Skin epidermis (tissue), 12 donors: ENCODE results near the gene TRPM3.

Experiments
- H3K27ac ChIP-seq, 21 experiments: fragments of 200-600 bp; sonication (generic) in 11 of 21; one replicate each; pipeline ENCODE4 v1.5.0; 2020; ENCODE audit warnings: mild to moderate bottlenecking in 3 of 21, inconsistent platforms in 2 of 21, moderate library complexity in 2 of 21
- H3K4me3 ChIP-seq, 7 experiments: fragments of 200-600 bp; sonication (generic) in 2 of 7; one replicate each; pipeline ENCODE4 v1.5.0; 2020; ENCODE audit warnings: inconsistent platforms in 2 of 7, mild to moderate bottlenecking in 2 of 7, moderate library complexity in 1 of 7

TRPM3 gene

DNA sequence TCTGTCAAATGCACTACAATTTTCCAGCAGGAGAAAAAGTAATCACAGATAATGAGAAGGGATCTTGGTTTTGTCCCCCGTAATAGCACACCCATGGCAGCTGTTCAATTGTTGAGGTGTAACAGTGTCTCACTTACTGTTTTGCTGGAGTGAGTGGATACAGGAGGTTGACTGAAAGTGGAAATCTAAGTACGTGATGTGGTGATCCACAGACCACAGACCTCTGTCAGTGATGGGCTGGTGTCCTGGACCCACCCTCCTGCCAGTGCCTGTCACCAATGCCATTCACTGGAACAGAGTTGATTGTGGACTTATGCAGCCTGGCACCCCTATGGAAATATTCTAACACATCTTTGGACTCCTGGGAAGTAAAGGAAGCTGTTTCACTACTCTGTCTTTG is 261.7 kb downstream of the TRPM3 start:
- Histone ChIP-seq H3K27ac (no peak overlapping the region), H3K4me3 (no peak overlapping the region)

DNA sequence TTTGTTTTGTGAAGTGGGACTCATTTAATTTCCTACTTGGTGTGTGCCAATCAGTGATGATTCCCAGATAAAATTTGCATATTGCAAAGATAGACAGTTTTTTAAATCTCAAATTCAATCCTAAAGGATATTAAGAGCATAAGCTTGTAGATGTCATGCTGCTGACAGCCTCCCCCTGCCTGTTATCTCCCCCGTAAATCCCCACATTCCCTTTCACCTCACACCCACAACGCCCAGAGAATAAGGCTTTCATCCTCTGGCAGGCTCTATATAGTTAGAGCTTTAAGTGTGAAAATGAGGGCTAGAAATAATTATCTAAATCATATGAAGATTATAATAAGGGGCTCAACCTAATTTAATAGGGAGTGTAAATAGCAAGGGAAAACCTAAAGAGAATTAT is 265.0 kb downstream of the TRPM3 start:
- Histone ChIP-seq H3K4me3 (no peak overlapping the region), H3K27ac (no peak overlapping the region)

DNA sequence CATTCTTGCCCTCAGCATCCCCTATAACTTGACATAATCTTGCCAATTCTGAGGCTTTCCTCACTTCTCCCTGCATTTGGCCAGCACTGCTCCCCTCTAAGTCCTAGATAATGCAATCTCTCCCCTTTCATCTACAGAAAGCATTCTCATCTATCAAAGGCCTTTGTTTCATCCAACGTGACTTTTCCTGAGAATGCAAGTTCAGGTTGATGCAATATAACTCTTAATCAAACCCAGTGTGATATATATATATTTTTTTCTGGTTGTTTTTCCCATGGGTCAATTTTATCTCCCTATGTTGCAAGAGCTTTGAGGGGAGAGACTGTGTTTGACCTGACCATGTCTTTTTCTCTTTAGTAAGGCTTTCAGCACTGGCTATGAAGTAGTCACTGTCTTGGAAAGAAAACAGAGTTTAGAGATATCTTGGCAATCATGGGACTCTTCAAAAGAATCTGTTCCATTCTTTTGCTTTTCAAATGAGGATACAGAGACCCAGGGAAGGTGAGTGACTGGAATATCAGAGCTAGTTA is 268.6 kb downstream of the TRPM3 start:
- no peak overlapping the region for H3K4me3 ChIP-seq
- H3K27ac ChIP-seq, result no peak overlapping the region

DNA sequence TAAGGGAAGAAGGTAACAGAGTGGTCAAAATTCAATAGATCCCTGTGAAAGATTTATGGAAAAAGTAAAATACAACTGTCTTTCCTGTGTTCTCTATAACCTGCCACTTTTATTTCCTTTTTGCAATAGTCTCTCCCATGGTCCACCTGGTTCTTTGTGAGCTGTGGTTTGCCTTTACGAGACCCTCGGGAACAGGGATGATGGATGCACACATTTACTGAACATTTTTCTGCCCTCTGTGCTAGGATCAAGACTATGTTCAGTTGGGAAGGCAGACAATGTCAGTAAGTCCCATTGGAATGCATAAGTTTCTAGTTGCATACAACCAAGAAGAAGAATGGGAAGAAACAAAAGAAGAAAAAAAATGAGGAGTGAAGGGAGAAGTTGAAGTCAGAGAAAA is 281.2 kb downstream of the TRPM3 start:
- Histone ChIP-seq H3K27ac (no peak overlapping the region), H3K4me3 (no peak overlapping the region)

DNA sequence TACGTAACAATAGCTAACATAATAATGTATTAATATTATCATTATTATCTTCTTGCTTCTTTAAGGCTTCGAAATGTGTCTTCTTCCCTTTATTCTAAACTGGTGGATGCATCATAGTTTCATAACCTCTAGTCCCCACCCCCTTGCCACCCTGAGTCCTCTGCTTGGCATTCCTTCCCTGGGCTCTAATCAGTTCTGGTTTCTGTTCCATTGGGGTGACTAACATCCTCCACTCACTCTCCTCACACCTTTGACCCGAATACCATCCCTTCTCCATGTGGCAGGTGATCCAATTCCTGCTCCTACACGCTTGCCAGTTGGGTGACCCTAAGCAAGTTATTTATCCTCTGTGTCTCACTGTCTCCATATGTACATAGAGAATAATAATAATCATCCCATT is 286.1 kb downstream of the TRPM3 start:
- Histone ChIP-seq H3K4me3 (no peak overlapping the region), H3K27ac (no peak overlapping the region)

DNA sequence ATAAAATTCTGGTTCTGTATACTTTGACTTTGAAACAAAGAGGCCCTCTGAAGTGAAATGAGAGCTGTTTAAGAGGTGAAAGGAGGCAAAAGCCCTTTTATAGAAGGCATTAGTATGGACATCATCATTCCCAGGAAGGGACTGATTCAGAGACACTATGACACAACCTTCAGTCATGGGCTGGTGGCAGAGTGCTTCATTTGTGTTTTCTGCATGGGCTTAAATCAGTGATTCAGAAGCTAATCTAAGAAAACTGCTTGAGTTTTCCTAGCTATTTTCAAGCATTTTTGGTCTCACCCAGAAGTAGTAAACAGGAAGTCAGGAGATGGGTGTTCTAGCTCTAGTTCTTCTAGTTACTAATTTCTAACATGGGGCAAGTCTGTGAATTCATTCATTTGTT is 288.9 kb downstream of the TRPM3 start:
- H3K4me3 ChIP-seq, result no peak overlapping the region
- no peak overlapping the region for H3K27ac ChIP-seq

DNA sequence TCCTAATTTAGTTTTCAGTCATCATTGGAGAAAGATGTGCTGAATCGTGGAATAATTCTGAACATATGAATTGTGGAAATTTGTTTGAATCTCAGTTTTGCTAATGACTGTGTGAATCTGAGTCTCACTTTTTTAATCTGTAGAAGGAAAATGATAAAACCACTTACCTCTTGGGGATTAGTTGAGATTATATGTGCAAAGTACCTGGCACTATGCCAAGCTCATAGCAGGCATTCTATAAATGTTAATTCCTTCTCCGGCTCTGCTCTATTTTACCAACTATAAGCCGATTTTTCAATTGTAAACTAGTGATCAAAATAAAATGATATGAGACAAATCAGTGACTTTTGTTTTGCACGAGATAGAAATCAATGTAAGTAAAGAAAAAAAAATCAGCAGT is 290.8 kb downstream of the TRPM3 start:
- Histone ChIP-seq H3K27ac (no peak overlapping the region), H3K4me3 (no peak overlapping the region)

DNA sequence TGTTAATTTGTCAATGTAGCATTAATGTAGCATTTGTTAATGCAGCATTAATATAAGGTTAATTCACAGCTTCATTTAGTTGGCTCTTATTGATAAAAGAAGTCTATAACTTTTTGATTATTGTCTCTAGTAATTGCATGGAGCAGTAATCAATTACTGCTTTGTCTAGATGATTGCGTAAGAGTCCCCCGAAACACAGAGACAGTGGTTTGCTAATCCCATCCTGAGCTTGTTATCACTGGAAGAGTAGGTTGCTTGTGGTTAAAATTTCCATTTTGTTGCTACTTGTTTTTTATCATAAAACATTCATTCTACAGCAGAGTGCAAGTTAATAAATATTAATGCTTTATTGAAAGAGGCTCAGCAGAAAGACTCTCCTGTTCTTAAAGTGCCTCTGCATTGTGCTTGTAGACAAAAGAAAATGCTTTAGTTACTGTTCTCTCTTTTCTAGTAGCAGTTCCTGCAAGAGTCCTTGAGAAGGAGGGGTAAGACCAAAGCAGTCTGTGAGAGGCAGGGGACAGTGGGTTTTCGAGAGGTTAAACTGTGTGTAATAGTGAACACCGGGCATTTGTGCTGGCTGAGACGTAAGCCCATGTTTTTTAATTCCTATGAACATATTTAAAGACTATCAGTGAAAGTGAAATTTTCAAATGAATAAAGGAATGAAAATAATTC is 291.7 kb downstream of the TRPM3 start:
- Histone ChIP-seq H3K27ac (no peak overlapping the region), H3K4me3 (no peak overlapping the region)

DNA sequence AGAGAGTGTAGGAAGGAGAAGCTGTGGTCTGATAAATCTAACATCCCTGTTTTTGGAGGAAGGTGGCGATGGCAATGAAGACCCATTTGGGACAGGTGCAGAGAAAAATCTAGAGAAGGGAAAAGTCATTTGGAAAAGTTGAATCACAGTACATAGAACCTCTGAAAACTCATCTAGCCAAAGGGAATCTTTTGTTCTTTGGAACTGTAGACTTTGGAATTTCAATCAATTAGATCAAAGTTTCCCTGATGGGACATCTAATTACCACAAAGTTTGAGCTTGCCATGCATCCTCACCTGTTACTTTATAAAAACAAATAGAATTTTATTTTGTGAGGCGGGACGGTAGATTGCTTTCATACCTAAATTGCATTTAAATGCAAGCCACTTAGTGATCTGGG is 294.9 kb downstream of the TRPM3 start:
- Histone ChIP-seq H3K27ac (no peak overlapping the region), H3K4me3 (no peak overlapping the region)

DNA sequence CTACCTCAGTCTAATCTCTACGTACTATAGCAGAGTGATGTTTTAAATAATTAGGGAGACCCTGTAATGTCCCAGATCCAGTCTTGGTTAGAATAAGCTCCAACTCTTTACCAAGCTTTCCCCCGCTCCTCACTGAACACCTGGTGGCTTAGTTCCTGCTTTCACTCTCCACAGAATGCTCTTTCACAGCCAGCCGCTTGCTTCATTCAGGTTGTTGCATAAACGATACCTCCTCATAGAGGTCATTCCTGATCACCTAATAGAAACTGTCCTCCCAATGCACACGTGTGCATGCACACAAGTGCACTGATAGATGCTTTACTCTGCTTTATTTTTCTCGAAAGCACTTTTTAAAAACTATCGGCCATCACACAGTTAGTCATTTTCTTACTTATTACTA is 298.1 kb downstream of the TRPM3 start:
- Histone ChIP-seq H3K27ac (no peak overlapping the region), H3K4me3 (no peak overlapping the region)

DNA sequence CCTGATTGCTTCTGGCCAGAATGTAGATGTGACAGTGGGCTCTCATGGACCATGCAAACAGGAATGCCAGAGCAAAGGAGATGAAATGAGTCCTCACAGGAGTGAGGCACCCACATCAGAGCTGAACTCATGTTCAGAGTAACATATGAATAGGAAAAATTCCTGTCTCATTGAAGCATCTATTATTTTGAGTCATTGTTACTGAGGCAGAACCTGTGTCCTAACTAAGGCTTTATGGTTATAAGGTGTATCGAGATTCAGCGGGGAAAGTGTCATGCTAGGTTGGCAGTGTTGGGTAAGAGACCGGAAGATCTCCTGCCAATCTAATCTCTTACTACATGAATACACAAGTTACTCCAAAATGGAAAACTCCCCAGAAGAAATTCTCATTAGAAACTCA is 304.1 kb downstream of the TRPM3 start:
- Histone ChIP-seq H3K27ac (no peak overlapping the region), H3K4me3 (no peak overlapping the region)

DNA sequence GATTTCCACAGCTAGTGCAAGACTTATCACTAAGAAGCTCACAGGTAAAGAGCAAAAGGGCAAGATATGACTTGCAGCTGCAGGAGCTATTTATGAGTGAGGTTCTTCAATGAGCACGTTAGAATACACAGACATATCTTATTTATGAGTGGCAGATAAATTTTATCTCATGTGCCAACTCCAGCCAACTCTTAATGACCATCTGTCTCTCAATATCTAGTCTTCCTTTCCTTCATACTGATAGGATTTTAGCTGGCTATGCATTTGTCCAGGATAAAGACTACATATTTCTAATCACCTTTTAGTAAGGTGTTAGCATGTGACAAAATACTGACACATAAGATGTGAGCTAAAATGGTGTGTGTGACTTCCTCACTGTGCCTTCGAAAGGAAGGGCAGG is 304.5 kb downstream of the TRPM3 start:
- H3K27ac ChIP-seq, result no peak overlapping the region
- H3K4me3 ChIP-seq, result no peak overlapping the region

DNA sequence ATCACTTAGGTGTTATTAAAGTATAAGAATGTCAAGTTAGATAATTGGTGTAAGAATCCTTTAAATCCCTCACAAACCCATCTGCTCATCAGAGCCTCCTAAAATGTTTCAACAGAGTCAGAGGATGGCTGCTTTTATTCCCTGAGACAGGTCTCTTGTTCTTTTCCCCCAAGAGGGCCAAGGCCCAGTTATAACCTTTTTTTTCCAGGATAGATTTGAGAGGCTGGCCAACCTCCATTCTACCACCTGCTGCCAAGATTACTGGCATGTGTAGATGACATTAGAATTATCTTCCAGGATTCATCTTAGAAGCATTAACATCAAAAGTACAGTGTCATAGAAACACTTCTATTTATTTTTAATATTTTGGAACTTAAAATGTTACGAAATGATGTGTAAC is 305.1 kb downstream of the TRPM3 start:
- Histone ChIP-seq H3K4me3 (no peak overlapping the region), H3K27ac (no peak overlapping the region)

DNA sequence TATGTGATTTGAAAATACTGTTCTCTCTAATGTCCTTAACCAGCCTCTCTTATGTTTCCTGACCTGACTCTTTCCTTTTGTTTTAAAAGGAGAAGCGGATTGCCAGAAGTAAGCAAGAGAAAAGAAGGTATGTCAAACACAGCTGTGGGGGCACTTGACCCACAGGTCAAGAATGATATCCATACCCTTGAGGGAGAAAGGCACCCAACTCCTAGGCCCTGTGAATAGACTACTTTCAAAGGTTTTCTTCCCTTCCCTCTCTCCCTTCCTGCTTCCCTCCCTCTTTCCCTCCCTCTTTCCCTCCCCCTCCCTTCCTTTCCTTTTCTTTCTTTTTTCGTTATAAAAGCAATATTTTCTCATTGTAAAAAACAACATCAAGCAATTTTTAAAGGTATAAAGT is 306.8 kb downstream of the TRPM3 start:
- H3K27ac ChIP-seq, result no peak overlapping the region
- H3K4me3 ChIP-seq, result no peak overlapping the region

DNA sequence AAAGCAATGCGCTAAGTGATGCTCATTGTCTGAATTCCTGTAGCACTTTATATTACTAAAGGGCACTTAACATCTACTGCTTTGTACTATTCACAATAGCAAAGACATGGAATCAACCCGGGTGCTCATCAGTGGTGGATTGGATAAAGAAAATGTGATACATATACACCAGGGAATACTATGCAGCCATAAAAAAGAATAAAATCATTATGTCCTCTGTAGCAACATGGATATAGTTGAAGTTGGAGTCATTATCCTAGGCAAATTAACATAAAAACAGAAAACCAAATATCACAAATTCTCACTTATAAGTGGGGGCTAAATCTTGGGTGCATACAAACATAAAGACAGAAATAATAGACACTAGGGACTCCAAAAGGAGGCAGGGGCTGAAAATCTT is 308.3 kb downstream of the TRPM3 start:
- no peak overlapping the region for H3K27ac ChIP-seq
- no peak overlapping the region for H3K4me3 ChIP-seq

DNA sequence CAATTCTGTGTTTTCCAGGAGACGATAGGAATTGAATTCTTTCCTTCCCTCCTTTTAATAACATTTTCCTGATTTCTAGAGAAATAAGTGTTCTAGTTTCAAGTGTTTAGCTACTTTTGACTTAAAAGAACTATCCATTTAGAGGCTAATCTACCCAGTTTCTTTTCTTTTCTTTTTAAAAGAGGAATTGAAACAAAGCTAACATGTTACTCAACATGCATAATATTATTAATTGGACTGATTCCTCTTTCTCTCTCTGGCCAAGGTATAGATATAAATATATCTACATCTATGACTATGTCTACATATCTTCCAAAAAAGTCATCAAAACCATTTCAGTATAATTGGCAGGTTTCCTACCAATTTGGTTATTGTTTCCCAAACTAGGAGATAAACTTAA is 309.8 kb downstream of the TRPM3 start:
- Histone ChIP-seq H3K27ac (no peak overlapping the region), H3K4me3 (no peak overlapping the region)

DNA sequence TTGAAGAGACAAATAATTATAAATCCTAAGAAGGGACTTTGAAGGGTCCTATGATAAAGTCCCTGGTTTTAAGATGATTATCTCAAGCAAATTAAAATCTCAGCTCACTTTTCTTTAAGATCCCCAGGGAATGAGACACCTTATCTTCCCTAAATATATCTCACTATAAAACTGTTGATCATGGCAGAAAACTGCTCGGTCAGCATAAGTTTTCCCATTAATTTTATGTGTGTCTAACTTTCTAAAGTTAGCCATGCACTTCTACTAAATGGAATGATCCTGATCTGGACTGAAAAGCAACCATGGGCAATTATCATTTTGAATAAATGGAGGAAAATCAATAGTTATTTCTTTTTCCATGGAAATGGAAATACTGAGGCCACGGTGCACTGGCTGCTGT is 314.5 kb downstream of the TRPM3 start:
- Histone ChIP-seq H3K4me3 (no peak overlapping the region), H3K27ac (no peak overlapping the region)

DNA sequence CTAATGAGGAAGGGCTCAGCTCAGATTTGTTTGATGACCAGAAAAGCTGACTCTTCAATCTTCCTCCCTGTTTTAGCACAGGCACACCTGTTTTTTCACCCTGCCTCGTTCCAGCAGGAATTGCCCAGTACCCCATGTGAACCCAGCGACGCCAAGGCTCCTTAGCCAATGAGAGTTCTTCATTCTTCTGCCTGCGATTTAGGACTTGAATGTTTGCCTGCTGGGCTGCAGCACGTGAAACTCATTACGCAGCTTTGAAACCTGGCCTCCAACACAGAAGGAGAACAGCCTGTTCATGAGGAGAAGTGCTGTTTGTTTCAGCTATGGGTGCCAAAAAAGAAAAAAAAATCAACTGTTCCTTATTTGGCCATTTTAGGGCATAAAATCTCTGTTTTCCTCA is 315.5 kb downstream of the TRPM3 start:
- Histone ChIP-seq H3K4me3 (no peak overlapping the region), H3K27ac (no peak overlapping the region)

DNA sequence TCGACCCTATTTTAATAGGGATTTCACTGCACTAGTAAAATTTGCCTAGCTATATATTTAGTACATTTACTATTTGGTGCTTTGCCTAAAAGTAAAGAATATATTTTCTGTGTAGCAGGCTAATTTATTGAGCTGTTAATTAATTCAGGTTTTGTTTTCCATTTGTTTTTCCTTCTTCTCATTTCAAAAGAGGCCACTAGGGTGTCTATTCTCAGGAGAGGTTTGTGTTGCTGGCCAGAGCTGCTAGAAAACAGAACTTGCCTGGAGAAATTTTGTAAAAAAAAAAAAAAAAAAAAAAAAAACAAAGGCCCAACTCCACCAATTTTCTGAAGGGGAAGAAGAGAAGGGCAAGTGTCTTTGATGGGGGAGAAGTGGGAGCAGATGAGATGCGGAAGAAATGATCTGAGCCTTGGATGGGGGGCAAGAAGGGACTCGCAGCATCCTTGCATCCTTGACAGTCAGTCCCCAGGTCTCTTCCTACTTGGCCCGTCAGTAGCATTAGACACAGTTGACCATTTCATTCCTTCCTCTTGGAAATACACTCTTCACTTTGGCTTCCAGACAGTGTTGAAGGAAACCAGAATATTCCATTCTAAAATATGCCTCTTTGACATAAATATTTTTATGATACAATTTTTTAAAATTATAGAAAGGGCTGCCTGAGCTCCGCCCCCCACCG is 318.5 kb downstream of the TRPM3 start:
- Histone ChIP-seq H3K27ac (no peak overlapping the region), H3K4me3 (no peak overlapping the region)

DNA sequence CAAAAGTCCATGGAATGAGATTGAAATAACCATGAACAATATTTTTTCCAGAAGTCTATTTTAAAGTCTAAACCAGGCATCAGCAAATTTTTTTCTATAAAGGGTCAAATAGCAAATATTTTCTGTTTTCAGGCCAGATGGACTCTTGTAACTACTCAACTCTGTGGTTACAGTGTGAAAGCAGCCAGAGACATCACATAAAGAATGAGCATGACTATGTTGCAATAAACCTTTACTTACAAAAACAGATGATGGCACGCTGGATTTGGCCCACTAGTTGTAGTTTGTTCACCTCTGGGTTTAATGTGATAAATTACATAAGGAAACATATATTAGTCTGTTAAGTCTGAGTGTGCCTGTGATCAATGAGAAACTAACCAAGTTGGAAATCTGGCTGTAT is 319.2 kb downstream of the TRPM3 start:
- H3K27ac ChIP-seq, result no peak overlapping the region

DNA sequence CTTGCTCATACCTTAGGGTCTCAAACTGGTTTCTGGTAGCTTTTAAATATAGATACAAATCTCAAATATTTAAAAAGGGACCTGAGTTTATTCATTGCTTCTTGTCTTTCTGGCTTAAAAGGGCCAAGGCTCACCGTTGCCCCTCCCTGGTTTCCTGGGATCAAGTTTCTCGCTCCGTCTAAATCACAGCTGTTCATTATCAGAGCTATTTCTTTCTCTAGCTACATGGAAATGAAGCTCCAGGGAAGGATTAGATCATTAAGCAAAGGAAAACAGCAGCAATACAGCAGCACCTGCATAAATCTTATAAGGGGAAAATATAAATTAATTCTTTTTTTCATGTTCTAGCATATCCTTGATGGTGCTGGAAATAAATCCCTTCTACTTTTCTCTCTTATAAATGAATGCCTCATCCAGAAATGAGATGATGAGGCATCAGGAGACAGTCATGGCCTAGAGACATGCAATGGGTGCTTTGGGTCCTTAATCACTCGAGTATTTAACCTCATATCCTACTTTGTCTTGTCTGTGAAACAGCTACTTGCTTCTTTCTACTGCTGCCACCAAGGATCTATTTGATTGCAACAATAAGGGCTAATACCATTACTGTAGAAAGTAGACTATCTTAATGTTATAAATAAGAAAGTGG is 320.1 kb downstream of the TRPM3 start:
- Histone ChIP-seq H3K4me3 (no peak overlapping the region), H3K27ac (no peak overlapping the region)

More for the DNA sequence above, 319.2 kb downstream of the TRPM3 start:
- no peak overlapping the region for H3K4me3 ChIP-seq
